DOHH2 (cell line): ENCODE measurements around the gene CHN2.

Experiments used
- EZH2phosphoT487 ChIP-seq: fragments of 200-600 bp; sonication (generic); IDR thresholded peaks from 2 replicates; pipeline ENCODE4 v1.6.1; 2017; ENCODE audit warnings: borderline replicate concordance, mild to moderate bottlenecking, antibody characterized with exemption, low read length, moderate library complexity, mixed read lengths
- TF ChIP-seq, protein P1 (sequence below): fragments of 200-600 bp; sonication (generic); IDR thresholded peaks from one replicate; pipeline ENCODE4 v1.5.1; 2014; ENCODE audit warnings: antibody characterized with exemption, mild to moderate bottlenecking, low read depth, low read length; ENCODE audit not compliant: poor library complexity, severe bottlenecking

DNA sequence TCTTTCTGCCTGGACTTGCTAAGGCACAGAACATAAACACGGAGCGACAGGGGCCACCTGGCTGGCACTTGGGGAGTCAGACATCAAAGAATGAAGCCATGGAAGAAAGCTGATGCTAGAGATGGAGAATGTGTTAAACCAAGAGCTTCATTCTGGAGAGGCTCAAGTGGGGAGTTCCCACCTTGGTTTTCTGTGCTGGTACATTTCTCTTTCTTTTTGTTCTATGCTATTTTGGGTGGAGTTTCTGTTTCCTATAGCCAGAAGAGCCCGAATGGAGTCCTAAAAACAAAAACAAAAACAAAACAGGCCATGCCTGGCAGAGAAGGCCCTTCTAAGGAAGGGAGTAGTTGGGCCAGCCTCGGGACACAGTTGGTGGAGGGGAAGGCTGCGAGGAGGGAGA lies 220.6 kb downstream of the CHN2 start:
- TF ChIP-seq, protein P1, sequence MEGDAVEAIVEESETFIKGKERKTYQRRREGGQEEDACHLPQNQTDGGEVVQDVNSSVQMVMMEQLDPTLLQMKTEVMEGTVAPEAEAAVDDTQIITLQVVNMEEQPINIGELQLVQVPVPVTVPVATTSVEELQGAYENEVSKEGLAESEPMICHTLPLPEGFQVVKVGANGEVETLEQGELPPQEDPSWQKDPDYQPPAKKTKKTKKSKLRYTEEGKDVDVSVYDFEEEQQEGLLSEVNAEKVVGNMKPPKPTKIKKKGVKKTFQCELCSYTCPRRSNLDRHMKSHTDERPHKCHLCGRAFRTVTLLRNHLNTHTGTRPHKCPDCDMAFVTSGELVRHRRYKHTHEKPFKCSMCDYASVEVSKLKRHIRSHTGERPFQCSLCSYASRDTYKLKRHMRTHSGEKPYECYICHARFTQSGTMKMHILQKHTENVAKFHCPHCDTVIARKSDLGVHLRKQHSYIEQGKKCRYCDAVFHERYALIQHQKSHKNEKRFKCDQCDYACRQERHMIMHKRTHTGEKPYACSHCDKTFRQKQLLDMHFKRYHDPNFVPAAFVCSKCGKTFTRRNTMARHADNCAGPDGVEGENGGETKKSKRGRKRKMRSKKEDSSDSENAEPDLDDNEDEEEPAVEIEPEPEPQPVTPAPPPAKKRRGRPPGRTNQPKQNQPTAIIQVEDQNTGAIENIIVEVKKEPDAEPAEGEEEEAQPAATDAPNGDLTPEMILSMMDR: no peak
- TF ChIP-seq EZH2phosphoT487: no peak
